CD14-positive monocyte (primary cell): Measurements from ENCODE around the gene PPP2R3B. TPM values are rescaled to one million over a fixed set of nuclear protein-coding genes. Genes with fewer than 3 reads are reported as not detected.

Source experiments
- DNase-seq, 3 donors: peaks; one replicate each; pipeline ENCODE4 v3.0.0-alpha.2; 2011 to 2022
- H2AFZ ChIP-seq: 2 replicates; pipeline ENCODE4 v1.6.0; 2012; ENCODE audit warnings: mild to moderate bottlenecking, low read depth, low read length, inconsistent platforms; ENCODE audit not compliant: insufficient read depth, poor library complexity, severe bottlenecking
- H3K27ac ChIP-seq, 2 donors: 1 replicate in 1 of 2; 2 replicates in 1 of 2; pipeline ENCODE4 v1.5.1; 2012 to 2013; ENCODE audit warnings: low read length in 2 of 2, control low read depth in 1 of 2, inconsistent platforms in 1 of 2, low read depth in 1 of 2, mild to moderate bottlenecking in 1 of 2
- H3K27me3 ChIP-seq, 2 donors: one replicate each; pipeline versions ENCODE4 v1.6.0 to v1.6.1; 2011 to 2013; ENCODE audit warnings: low read length in 2 of 2; ENCODE audit not compliant: control insufficient read depth in 2 of 2, insufficient read depth in 2 of 2
- H3K36me3 ChIP-seq, 2 donors: replicated peaks in 1 of 2; 1 replicate in 1 of 2; 2 replicates in 1 of 2; pipeline versions ENCODE4 v1.5.1 to v1.6.1; 2012 to 2013; ENCODE audit warnings: low read length in 2 of 2, control low read depth in 1 of 2, inconsistent platforms in 1 of 2, mild to moderate bottlenecking in 1 of 2; ENCODE audit not compliant: insufficient read depth in 2 of 2, control insufficient read depth in 1 of 2
- H3K4me1 ChIP-seq, 2 donors: 1 replicate in 1 of 2; 2 replicates in 1 of 2; pipeline versions ENCODE4 v1.5.1 to v1.6.1; 2012 to 2013; ENCODE audit warnings: low read length in 2 of 2, control low read depth in 1 of 2, inconsistent platforms in 1 of 2, mild to moderate bottlenecking in 1 of 2, moderate library complexity in 1 of 2; ENCODE audit not compliant: insufficient read depth in 2 of 2, control insufficient read depth in 1 of 2
- H3K4me2 ChIP-seq: replicated peaks from 2 replicates; pipeline ENCODE3; 2012; ENCODE audit warnings: low read length, moderate library complexity, mild to moderate bottlenecking; ENCODE audit not compliant: poor library complexity, severe bottlenecking; ENCODE audit errors: extremely low read depth
- H3K4me3 ChIP-seq, 3 experiments: fragments of 200-600 bp in 1 of 3; sonication (generic) in 1 of 3; replicated peaks in 1 of 3; 1 replicate in 2 of 3; 2 replicates in 1 of 3; pipeline ENCODE4 v1.5.1; 2011 to 2013; ENCODE audit warnings: low read length in 3 of 3, mild to moderate bottlenecking in 3 of 3, control low read depth in 2 of 3, low read depth in 2 of 3, inconsistent platforms in 1 of 3, moderate library complexity in 1 of 3
- H3K79me2 ChIP-seq: 2 replicates; pipeline ENCODE4 v1.6.0; 2012; ENCODE audit warnings: mild to moderate bottlenecking, control low read depth, inconsistent platforms, low read length, moderate library complexity; ENCODE audit not compliant: insufficient read depth
- H3K9ac ChIP-seq: 2 replicates; pipeline ENCODE4 v1.6.0; 2017; ENCODE audit warnings: low read length, mild to moderate bottlenecking; ENCODE audit not compliant: insufficient read depth, poor library complexity, severe bottlenecking
- H3K9me3 ChIP-seq, 2 donors: replicated peaks in 1 of 2; 1 replicate in 1 of 2; 2 replicates in 1 of 2; pipeline versions ENCODE4 v1.5.1 to v1.6.1; 2012 to 2013; ENCODE audit warnings: low read length in 2 of 2, control low read depth in 1 of 2; ENCODE audit not compliant: control insufficient read depth in 1 of 2, insufficient read depth in 1 of 2
- H4K20me1 ChIP-seq: 2 replicates; pipeline ENCODE4 v1.6.0; 2012; ENCODE audit warnings: mild to moderate bottlenecking, low read length, control low read depth, moderate library complexity; ENCODE audit not compliant: insufficient read depth
- H3K27ac Mint-ChIP-seq, 7 donors: one replicate each; pipeline ENCODE4 v1.8.0; 2020; ENCODE audit warnings: mild to moderate bottlenecking in 7 of 7, mixed read lengths in 7 of 7, moderate library complexity in 6 of 7, inconsistent platforms in 2 of 7
- H3K27me3 Mint-ChIP-seq, 3 donors: one replicate each; pipeline ENCODE4 v1.8.0; 2021 to 2022; ENCODE audit warnings: low read depth in 3 of 3, mild to moderate bottlenecking in 3 of 3, mixed read lengths in 3 of 3, moderate library complexity in 3 of 3, inconsistent platforms in 1 of 3
- H3K36me3 Mint-ChIP-seq, 2 donors: one replicate each; pipeline ENCODE4 v1.8.0; 2020; ENCODE audit warnings: mixed read lengths in 2 of 2, inconsistent platforms in 1 of 2, mild to moderate bottlenecking in 1 of 2
- H3K4me1 Mint-ChIP-seq: one replicate; pipeline ENCODE4 v1.8.0; 2020; ENCODE audit warnings: mild to moderate bottlenecking, mixed read lengths
- H3K4me3 Mint-ChIP-seq, 2 donors: one replicate each; pipeline ENCODE4 v1.8.0; 2020; ENCODE audit warnings: mild to moderate bottlenecking in 2 of 2, mixed read lengths in 2 of 2, moderate library complexity in 1 of 2
- H3K9me3 Mint-ChIP-seq, 7 donors: one replicate each; pipeline ENCODE4 v1.8.0; 2020 to 2022; ENCODE audit warnings: mixed read lengths in 7 of 7, mild to moderate bottlenecking in 6 of 7, moderate library complexity in 6 of 7, inconsistent platforms in 2 of 7
- WGBS: methylation state at CpG from one replicate; pipeline ENCODE4 v1.1.5; 2013; ENCODE audit warnings: missing lambda C conversion rate; ENCODE audit not compliant: insufficient coverage; 5-methylcytosine and 5-hydroxymethylcytosine counted together
- intact Hi-C, 2 donors: fragments of 100-400 bp; cut with micrococcal nuclease; formaldehyde crosslinking; loops; one replicate each; pipeline versions ENCODE4 v1.15.0 to v1.15.1; 2023
- polyA plus RNA-seq, 3 donors: library from polyadenylated mRNA; depleted of rRNA in 1 of 3; unstranded in 2 of 3; stranded (reverse) in 1 of 3; fragments of 300-500 nt in 2 of 3; fragments of >200 nt in 1 of 3; fragmentation: Illumina TruSeq in 2 of 3; gene quantifications; 1 replicate in 2 of 3; 2 replicates in 1 of 3; pipeline ENCODE4 v1.2.3, GENCODE V29; 2012 to 2021
- TF ChIP-seq, protein P1 (sequence below): fragments of 200-600 bp; IDR thresholded peaks from one replicate; pipeline ENCODE4 v1.8.0; 2022; ENCODE audit warnings: antibody characterized with exemption, mild to moderate bottlenecking

The PPP2R3B gene
- polyA plus RNA-seq, 3 donors: 2.1 to 9.0 (median 2.3) TPM

- H3K4me2 ChIP-seq: no peak overlapping the region
- peaks cover 14% of the 10 kb centered on the region for H3K79me2 ChIP-seq
- peaks cover 68 to 80% of the 10 kb centered on the region in 2 donors for H3K36me3 ChIP-seq
- no peak overlapping the region for H3K9ac ChIP-seq
- 94% methylated on average over 46 of the region's 54 CpGs for WGBS
- Mint-ChIP-seq H3K4me1 (peaks cover 4% of the 10 kb centered on the region), H3K4me3 (no peak overlapping the region), H3K9me3 (peaks cover 0 to 7% (median under 1%) of the 10 kb centered on the region in 7 donors), H3K27me3 (peaks cover 0 to under 1% (median 0%) of the 10 kb centered on the region in 3 donors), H3K36me3 (peaks cover 49 to 60% of the 10 kb centered on the region in 2 donors), H3K27ac (no peak overlapping the region)
- TF ChIP-seq, protein P1, sequence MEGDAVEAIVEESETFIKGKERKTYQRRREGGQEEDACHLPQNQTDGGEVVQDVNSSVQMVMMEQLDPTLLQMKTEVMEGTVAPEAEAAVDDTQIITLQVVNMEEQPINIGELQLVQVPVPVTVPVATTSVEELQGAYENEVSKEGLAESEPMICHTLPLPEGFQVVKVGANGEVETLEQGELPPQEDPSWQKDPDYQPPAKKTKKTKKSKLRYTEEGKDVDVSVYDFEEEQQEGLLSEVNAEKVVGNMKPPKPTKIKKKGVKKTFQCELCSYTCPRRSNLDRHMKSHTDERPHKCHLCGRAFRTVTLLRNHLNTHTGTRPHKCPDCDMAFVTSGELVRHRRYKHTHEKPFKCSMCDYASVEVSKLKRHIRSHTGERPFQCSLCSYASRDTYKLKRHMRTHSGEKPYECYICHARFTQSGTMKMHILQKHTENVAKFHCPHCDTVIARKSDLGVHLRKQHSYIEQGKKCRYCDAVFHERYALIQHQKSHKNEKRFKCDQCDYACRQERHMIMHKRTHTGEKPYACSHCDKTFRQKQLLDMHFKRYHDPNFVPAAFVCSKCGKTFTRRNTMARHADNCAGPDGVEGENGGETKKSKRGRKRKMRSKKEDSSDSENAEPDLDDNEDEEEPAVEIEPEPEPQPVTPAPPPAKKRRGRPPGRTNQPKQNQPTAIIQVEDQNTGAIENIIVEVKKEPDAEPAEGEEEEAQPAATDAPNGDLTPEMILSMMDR: no peak
- no peak overlapping the region for H3K4me3 ChIP-seq
- H2AFZ ChIP-seq: no peak overlapping the region
- no peaks in the 10 kb centered on the region for H3K27me3 ChIP-seq
- peaks cover 0 to under 1% of the 10 kb centered on the region in 2 donors for H3K4me1 ChIP-seq
- intact Hi-C loops: no loop called here
- peaks cover 11% of the 10 kb centered on the region for H4K20me1 ChIP-seq
- no peak overlapping the region for H3K27ac ChIP-seq
- no peaks in the 10 kb centered on the region for H3K9me3 ChIP-seq
- no peak for DNase-seq
These were observed 73.9 kb downstream of the PPP2R3B start for GRCh38 chrX:312621-313331.

- H3K4me1 ChIP-seq: no peaks in the 10 kb centered on the region
- H3K4me3 ChIP-seq: no peak overlapping the region
- H3K27ac Mint-ChIP-seq: peak overlapping the region in 1 of 7 donors; percentile 4
- H3K4me1 Mint-ChIP-seq: no peaks in the 10 kb centered on the region
- H2AFZ ChIP-seq: no peak overlapping the region
- no peaks in the 10 kb centered on the region for H3K9me3 ChIP-seq
- H3K27me3 Mint-ChIP-seq: no peaks in the 10 kb centered on the region
- H3K36me3 ChIP-seq: peaks cover 74 to 88% of the 10 kb centered on the region in 2 donors
- peaks cover 0 to 6% (median 2%) of the 10 kb centered on the region in 7 donors for H3K9me3 Mint-ChIP-seq
- intact Hi-C loops: no loop called here
- no peak overlapping the region for H3K9ac ChIP-seq
- DNase-seq: no peak
- no peak overlapping the region for H3K4me3 Mint-ChIP-seq
- no peak overlapping the region for H3K27ac ChIP-seq
- H4K20me1 ChIP-seq: peaks cover under 1% of the 10 kb centered on the region
- H3K27me3 ChIP-seq: no peaks in the 10 kb centered on the region
- TF ChIP-seq, protein P1: no peak
- WGBS: 95% methylated on average over 54 of the region's 69 CpGs
- H3K79me2 ChIP-seq: peaks cover 4% of the 10 kb centered on the region
- no peak overlapping the region for H3K4me2 ChIP-seq
- H3K36me3 Mint-ChIP-seq: peaks cover 53 to 70% of the 10 kb centered on the region in 2 donors
These were observed 75.3 kb downstream of the PPP2R3B start for GRCh38 chrX:311156-312129.
